GM19025 (cell line): ENCODE results near the gene ZFHX3.
"Not testable (repeated sequence)": the region's sequence is repeated elsewhere in the genome, so short reads cannot be mapped to it uniquely, and the experiment has no call there.

Experiments
- ATAC-seq: cut with Tn5 transposase; IDR thresholded peaks from one replicate; pipeline ENCODE4 v1.9.1; 2021; ENCODE audit warnings: mild to moderate bottlenecking, low read depth, moderate library complexity; ENCODE audit not compliant: unreplicated experiment

ZFHX3 gene

DNA sequence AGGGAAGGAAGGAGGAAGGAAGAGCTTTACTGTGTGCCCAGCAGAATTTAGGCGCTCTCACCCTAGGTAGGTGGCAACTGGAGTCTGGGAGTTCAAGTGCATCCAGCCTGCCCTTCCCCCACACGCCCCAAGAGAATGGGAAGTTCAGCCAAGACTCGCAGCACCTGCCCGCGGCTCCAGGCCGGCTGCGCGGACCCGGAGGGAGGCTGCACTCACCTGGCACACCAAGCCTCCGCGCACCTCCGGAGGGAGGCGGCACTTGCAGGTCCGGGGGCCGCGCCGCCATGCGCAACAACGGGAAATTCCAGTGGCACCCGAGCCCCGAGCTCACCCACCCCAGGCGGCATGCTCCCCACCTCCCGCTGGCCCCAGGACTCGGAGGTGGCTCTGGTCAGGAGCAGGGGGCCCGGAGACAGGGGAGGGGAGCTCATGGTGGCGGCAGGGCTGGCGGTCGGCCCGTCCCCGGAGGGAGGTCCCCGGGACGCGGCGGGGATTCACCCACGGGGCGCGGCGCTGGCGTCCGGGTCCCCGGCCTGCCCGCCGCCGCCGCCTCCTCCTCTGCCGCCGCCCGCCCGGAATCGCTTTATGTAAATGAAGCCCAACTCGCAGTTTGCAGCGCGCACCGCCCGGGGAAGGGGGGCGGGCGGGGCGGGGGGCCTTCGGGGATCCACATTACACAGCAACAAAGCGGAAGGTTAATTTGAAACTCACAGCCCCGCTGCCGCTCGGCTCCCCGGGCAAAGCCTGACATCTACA lies at the start of gene ZFHX3:
Gene ZFHX3, minus strand, starts transcription at position 593 of the 756 bp plus-strand sequence. CDS start 87,983 bp downstream, outside the sequence.
- peak; percentile 70 for ATAC-seq

- ATAC-seq: no peak
These were observed 48.6 kb upstream of the ZFHX3 start for GRCh38 chr16:73096510-73096909.

GRCh38 chr16:73095885-73096421 lies 48.0 kb upstream of the ZFHX3 start:
- ATAC-seq: no peak

DNA sequence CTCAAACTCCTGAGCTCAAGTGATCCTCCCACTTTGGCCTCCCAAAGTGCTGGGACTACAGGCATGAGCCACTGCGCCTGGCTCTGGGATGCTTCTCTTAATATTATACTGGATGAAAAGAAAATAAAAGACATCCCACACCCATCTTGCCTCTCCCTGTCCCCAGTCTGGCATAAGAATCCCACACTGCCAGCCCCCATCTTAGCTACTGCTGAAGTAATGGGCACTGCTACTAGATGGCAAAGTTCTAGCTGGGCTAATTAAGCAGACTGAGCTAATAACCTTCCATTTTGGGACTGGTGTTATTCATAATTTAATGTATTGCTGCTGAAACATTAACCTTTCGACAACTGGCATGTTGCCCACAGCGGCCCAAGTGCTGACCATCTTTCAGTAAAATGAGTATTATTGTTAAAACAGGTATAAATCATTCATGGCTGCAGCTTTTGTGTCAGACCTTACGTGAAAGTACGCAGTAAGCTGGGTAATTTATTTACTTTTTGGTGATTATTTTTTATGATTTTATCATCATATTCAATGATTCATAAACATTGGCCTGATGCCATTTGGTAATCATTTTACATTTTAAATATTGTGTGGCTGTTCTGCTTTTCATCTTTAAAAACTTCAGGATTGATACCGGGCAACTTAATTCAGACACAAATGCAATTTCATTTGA lies 47.4 kb upstream of the ZFHX3 start:
- no peak for ATAC-seq

DNA sequence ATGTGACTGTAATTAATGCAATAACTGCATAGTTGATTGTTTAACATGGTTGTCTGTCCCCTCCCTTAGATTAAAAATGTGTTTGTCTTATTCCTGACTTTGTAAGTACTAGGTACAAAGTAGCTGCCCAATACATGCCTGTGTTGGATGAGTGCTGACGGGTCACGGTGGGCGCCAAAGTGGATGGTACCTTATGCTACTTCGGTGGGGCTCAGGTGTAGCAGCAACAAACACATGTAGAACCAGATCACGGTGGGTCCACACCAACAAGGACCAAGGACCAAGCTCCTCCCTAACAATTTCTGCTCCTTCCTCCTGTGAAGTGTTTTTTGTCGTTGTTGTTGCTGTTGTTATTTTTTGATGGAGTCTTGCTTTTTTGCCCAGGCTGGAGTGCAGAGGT lies 46.4 kb upstream of the ZFHX3 start:
- ATAC-seq: no peak

- no peak for ATAC-seq
These were observed 45.5 kb upstream of the ZFHX3 start for GRCh38 chr16:73093146-73094144.

GRCh38 chr16:73092236-73092781 lies 44.4 kb upstream of the ZFHX3 start:
- no peak for ATAC-seq

GRCh38 chr16:73091174-73091573 lies 43.2 kb upstream of the ZFHX3 start:
- ATAC-seq: no peak

DNA sequence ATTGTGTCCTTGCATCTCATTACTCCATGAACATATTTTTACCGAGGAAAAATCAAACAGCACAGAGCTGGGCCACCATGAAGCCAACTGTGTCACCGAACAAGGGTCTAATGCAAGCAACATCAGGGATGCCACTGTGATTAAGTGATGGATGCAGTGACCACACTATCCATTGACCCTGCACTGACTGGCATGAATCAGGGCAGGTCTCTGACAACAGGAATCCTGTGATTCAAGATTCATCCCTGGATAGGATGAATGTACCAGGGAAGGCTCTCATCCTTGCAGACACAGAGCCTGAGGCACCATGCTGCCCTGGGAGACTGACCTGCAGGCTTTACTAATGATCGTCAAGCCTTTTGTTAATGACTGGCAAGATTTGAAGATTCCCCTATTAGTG lies 41.5 kb upstream of the ZFHX3 start:
- no peak for ATAC-seq

- ATAC-seq: no peak
These were observed 38.2 kb upstream of the ZFHX3 start for GRCh38 chr16:73086108-73086507.

- no peak for ATAC-seq
These were observed 35.3 kb upstream of the ZFHX3 start for GRCh38 chr16:73083271-73083670.

- not testable (repeated sequence) for ATAC-seq
These were observed 34.7 kb upstream of the ZFHX3 start for GRCh38 chr16:73082634-73083051.

DNA sequence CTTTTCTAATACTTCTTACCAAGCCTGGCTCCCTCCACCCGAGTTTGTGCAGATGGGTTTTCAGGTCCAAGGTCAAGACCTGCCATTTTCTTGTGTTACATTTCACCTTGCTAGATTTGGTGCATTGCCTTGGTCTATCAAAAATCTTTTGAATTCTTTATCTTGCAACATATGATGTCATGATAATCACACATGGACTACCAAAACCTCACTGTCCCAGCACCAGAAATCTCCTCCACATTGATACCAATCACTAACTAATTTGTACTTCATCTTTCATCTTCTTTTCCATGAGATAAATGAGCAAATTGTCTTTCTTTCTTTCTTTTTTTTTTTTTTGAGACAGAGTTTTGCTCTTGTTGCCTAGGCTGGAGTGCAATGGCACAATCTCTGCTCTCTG lies 33.0 kb upstream of the ZFHX3 start:
- no peak for ATAC-seq

DNA sequence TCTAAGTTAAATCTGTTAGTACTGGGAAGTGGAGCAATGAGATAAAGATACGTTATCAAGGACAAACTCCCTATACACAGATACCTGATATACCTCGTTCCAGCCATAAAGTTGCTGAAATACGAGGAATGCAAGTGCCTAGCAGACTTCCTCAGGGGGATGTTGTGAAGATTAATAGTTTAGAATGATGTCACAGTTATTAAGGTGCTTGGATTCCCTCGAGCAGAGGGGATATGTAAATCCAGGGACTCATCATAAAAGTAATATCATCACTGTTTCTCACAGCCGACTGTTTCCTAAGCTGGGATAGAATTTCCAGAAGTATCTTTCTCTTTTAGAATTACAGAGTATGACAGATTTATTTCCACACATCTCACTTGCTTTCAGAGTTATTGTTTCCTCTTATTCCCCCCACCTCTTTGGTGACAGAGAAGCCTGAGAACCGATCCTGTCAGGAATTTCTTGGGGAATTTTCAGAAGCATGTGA lies 28.4 kb upstream of the ZFHX3 start:
- ATAC-seq: no peak

GRCh38 chr16:73074382-73074781 lies 26.5 kb upstream of the ZFHX3 start:
- no peak for ATAC-seq

DNA sequence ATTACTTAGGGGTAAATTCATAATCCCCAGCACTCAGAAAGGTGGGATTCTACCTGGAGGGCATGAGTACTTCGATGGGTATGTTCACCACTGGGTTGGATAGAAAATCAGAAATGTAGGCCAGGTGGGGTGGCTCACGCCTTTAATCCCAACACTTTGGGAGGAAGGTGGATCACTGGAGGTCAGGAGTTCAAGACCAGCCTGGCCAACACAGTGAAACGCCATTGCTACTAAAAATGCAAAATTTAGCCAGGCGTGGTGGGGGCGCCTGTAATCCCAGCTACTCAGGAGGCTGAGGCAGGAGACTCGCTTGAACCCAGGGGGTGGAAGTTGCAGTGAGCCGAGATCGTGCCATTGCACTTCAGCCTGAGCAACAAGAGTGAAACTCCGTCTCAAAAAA lies 24.1 kb upstream of the ZFHX3 start:
- not testable (repeated sequence) for ATAC-seq

DNA sequence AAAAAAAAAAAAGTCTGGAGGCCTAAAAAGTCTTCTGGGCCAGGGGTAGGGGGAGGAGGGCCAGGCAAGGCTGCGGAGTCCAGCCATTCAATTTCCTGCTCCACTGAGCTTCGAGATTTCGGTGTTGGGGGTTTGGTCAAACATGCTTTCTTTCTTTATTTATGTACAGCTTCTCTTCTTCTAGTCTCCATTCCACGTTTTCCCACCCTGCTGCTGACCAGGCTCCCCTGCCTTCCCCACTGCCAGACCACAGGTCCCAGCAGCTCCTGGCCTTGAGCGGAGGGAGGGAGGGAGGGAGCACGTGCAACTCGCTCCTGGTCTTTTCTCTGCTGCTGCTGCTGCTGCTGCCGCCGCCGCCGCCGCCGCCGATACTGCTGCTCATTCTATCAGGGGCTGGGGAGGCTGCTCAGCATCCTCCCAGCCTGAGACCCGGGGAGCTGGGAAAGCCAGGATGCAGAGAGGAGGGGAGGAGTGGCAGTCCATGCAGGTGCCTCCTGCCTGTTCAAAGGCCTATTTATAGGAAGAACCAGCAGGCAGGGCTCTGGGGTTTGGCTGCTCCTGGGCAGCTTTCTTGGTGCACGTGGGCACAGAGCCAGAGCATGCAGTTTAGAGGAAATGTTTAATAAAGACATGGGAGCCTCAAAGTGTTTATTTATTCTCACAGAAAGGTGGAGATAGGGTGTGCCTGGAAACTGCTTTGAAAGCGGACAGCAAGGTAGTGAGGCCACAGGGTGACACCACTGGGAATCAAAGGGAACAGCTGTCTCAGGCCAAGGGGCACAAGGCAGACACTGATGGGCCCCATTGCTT lies 23.4 kb upstream of the ZFHX3 start:
- ATAC-seq: no peak

- ATAC-seq: no peak
These were observed 21.8 kb upstream of the ZFHX3 start for GRCh38 chr16:73069581-73070262.
